Mucosa of gallbladder (tissue), 1 donor: ENCODE data around the gene NAP1L2. TPM values are rescaled to one million over a fixed set of nuclear protein-coding genes. Genes with fewer than 3 reads are reported as not detected.
A peak's percentile ranks its signal among the peaks of the same experiment; 100 is the strongest.
"Not testable (repeated sequence)": the region's sequence is repeated elsewhere in the genome, so short reads cannot be mapped to it uniquely, and the experiment has no call there.

Source experiments
- DNase-seq: peaks from one replicate; pipeline ENCODE4 v3.0.0-alpha.2; 2020; ENCODE audit warnings: low spot score
- total RNA-seq: library from RNA; stranded (reverse); gene quantifications from one replicate; pipeline ENCODE4 v1.2.1, GENCODE V29; 2021
- donor health status: DM: no; HTN: no; CAD: no.

NAP1L2 gene, protein sequence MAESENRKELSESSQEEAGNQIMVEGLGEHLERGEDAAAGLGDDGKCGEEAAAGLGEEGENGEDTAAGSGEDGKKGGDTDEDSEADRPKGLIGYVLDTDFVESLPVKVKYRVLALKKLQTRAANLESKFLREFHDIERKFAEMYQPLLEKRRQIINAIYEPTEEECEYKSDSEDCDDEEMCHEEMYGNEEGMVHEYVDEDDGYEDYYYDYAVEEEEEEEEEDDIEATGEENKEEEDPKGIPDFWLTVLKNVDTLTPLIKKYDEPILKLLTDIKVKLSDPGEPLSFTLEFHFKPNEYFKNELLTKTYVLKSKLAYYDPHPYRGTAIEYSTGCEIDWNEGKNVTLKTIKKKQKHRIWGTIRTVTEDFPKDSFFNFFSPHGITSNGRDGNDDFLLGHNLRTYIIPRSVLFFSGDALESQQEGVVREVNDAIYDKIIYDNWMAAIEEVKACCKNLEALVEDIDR
- total RNA-seq, result 4.4 TPM

DNA sequence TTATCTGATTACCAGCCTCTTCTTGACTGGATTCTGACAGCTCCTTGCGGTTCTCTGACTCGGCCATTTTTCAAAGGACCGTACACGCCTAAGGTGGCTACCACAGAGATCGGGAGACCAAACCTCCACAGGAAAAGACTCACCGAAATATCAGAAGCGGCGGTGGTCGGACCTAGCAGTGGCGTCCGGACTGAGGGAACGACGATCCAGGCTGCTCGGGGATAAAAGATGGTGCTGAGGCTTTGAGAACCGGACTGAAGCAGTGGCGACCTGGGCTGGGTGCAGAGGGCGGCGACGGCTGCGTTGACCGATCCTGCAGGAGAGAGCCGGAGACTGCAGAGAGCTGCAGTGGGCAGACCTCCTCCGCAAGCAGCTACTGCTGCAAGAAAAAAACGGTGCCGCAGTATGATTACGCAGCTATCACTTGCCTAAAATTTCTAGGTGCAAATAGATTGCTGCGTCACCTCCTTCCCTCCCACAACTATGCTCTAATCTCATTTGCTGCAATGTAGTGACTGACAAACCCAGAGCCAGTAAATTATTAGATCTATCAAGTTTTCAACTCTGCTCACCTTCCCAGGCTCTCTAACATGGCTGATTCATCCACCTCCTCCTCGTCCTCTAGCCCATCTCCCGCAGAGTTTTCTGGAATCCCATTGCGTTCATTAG, at the start of gene NAP1L2:
TSS of gene NAP1L2 (minus strand) at position 426 of the 669 bp plus-strand sequence. CDS start at position 67, 359 bp downstream.
- DNase-seq, result peak; percentile 24

- no peak for DNase-seq
Measured at GRCh38 chrX:73262991-73263390, 48.3 kb upstream of the NAP1L2 start.

- DNase-seq, result no peak
Measured at GRCh38 chrX:73239242-73239641, 24.6 kb upstream of the NAP1L2 start.

DNA sequence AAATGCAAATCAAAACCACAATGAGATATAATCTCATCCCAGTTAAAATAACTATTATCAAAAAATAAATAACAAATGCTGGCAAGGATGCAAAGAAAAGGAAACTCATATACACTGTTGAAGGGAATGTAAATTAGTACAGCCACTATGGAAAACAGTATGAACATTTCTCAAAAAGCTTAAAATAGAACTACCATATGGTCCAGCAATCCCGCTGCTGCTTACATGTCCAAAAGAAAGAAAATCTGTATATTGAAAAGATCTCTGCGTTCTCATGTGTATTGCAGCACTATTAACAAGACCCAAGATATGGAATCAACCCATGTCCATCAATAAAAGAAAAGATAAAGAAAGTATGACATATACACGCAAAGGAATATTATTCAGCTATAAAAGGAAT, 3.0 kb upstream of the NAP1L2 start:
- DNase-seq, result no peak

- no peak for DNase-seq
Measured at GRCh38 chrX:73215246-73215645, 595 bp upstream of the NAP1L2 start.

GRCh38 chrX:73213734-73214425, 771 bp downstream of the NAP1L2 start:
- DNase-seq, result no peak

DNA sequence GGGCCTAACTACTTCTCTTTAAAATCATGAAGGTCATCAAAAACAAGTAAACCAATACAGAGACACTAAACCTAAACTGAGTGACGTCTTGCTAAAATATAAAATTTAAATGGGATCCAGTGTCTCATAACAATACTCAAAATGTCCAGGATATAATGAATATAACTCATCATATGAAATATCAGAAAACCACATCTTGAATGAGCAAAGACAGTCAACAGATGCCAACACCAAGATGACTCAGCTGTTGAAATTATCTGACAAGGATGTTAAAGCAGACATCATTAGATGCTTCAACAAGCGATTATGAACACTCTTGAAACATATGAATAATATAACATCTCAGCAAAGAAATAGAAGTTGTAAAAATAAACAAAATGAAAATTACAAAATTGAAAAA, 8.3 kb downstream of the NAP1L2 start:
- DNase-seq, result no peak

DNA sequence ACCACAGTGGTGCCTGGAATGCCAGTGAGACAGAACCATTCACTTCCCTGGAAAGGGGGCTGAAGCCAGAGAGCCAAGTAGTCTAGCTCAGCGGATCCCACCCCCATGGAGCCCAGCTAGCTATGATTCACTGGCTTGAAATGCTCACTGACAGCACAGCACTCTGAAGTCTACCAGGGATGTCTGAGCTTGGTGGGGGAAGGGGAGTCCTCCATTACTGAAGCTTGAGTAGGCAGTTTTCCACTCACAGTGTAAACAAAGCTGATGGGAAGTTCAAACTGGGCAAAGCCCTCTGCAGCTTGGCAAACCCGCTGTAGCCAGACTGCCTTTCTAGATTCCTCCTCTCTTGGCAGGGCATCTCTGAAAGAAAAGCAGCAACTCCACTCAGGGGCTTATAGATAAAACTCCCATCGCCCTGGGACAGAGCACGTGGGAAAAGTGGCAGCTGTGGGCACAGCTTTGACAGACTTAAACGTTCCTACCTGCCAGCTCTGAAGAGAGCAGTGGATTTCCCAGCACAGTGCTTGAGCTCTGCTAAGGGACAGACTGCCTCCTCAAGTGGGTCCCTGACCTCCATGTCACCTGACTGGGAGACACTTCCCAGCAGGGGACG, 32.0 kb downstream of the NAP1L2 start:
- DNase-seq, result no peak

DNA sequence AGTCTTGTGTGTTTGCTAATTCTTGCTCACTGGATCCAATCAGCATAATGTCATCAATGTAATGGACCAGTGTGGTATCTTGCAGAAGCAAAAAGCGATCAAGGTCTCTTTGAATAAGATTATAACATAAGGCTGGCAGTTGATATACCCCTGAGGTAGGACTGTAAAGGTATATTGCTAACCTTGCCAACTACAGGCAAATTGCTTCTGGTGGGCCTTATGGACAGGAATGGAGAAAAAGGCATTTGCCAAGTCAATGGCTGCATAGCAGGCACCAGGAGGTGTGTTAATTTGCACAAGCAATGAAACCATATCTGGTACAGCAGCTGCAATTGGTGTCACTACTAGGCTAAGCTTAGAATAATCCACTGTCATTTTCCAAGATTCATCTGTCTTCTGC, 45.7 kb downstream of the NAP1L2 start:
- DNase-seq, result not testable (repeated sequence)

Other genes starting within 250 kb of the NAP1L2 start
- gene PABPC1L2B, start 211.9 kb downstream of the NAP1L2 start, total RNA-seq, result not detected
- gene PABPC1L2A, start 135.3 kb downstream of the NAP1L2 start, total RNA-seq, result not detected
- gene CDX4, start 232.2 kb upstream of the NAP1L2 start, total RNA-seq, result not detected